ENCODE data around the gene LIM2.

GRCh38 chr19:51331193-51331592 lies 56.6 kb downstream of the LIM2 start:
- TF ChIP-seq YY1 (IDR thresholded peaks at IDR 0.05; ENCODE audit: insufficient read depth, insufficient read length) (no peak), ZNF274 (IDR thresholded peaks at IDR 0.05; ENCODE audit: low read depth, low read length) (no peak)
